SH-SY5Y (cell line): ENCODE data around the gene SAP30BP.

ENCODE experiments used
- GATA2 ChIP-seq: IDR thresholded peaks from 2 replicates; pipeline ENCODE4 v1.6.1; 2011; ENCODE audit warnings: mild to moderate bottlenecking, low read depth, low read length
- GATA3 ChIP-seq: IDR thresholded peaks from 2 replicates; pipeline ENCODE4 v1.6.1; 2011; ENCODE audit warnings: low read depth, mild to moderate bottlenecking, low read length, moderate library complexity

- no peak for TF ChIP-seq GATA3
- no peak for TF ChIP-seq GATA2
Observed at GRCh38 chr17:75722542-75723095, 55.5 kb downstream of the SAP30BP start.
